8988T (cell line): ENCODE data around the gene GCNT1.
"Not testable (repeated sequence)": the region's sequence is repeated elsewhere in the genome, so short reads cannot be mapped to it uniquely, and the experiment has no call there.

Source experiments
- DNase-seq: peaks from one replicate; pipeline ENCODE4 v3.0.0; 2011

Gene GCNT1

GRCh38 chr9:76493496-76493895, 34.5 kb downstream of the GCNT1 start:
- not testable (repeated sequence) for DNase-seq

- DNase-seq = no peak
Observed at GRCh38 chr9:76500061-76500460, 41.1 kb downstream of the GCNT1 start.

GRCh38 chr9:76502746-76503145, 43.8 kb downstream of the GCNT1 start:
- DNase-seq = no peak

- no peak for DNase-seq
Observed at GRCh38 chr9:76510041-76510440, 51.1 kb downstream of the GCNT1 start.

GRCh38 chr9:76510446-76510845, 51.5 kb downstream of the GCNT1 start:
- DNase-seq = no peak

GRCh38 chr9:76512826-76513225, 53.8 kb downstream of the GCNT1 start:
- DNase-seq = no peak

GRCh38 chr9:76516350-76516749, 57.4 kb downstream of the GCNT1 start:
- DNase-seq = no peak

- no peak for DNase-seq
Observed at GRCh38 chr9:76516871-76517270, 57.9 kb downstream of the GCNT1 start.

GRCh38 chr9:76519075-76519835, 60.3 kb downstream of the GCNT1 start:
- DNase-seq = no peak

GRCh38 chr9:76521244-76521681, 62.3 kb downstream of the GCNT1 start:
- DNase-seq = no peak

GRCh38 chr9:76521906-76522305, 62.9 kb downstream of the GCNT1 start:
- no peak for DNase-seq

- not testable (repeated sequence) for DNase-seq
Observed at GRCh38 chr9:76523617-76524200, 64.7 kb downstream of the GCNT1 start.

GRCh38 chr9:76525196-76525595, 66.2 kb downstream of the GCNT1 start:
- no peak for DNase-seq

- DNase-seq = no peak
Observed at GRCh38 chr9:76526026-76526425, 67.0 kb downstream of the GCNT1 start.

GRCh38 chr9:76528056-76528455, 69.1 kb downstream of the GCNT1 start:
- no peak for DNase-seq

- DNase-seq = no peak
Observed at GRCh38 chr9:76528642-76529190, 69.7 kb downstream of the GCNT1 start.

GRCh38 chr9:76529653-76530052, 70.7 kb downstream of the GCNT1 start:
- DNase-seq = no peak

- DNase-seq = no peak
Observed at GRCh38 chr9:76530458-76531110, 71.6 kb downstream of the GCNT1 start.

GRCh38 chr9:76531231-76531780, 72.3 kb downstream of the GCNT1 start:
- DNase-seq = no peak

GRCh38 chr9:76532877-76533276, 73.9 kb downstream of the GCNT1 start:
- not testable (repeated sequence) for DNase-seq

- no peak for DNase-seq
Observed at GRCh38 chr9:76534026-76534425, 75.0 kb downstream of the GCNT1 start.

- DNase-seq = no peak
Observed at GRCh38 chr9:76537150-76537646, 78.2 kb downstream of the GCNT1 start.

GRCh38 chr9:76539180-76539579, 80.2 kb downstream of the GCNT1 start:
- DNase-seq = no peak
